Activated T-cell treated with anti-CD3 and anti-CD28 coated beads for 24 hours (primary cell): ENCODE results near the gene HOATZ.

Source experiments
- DNase-seq: peaks from one replicate; pipeline ENCODE4 v3.0.0-alpha.2; 2020; ENCODE audit warnings: low read depth

The HOATZ gene

DNA sequence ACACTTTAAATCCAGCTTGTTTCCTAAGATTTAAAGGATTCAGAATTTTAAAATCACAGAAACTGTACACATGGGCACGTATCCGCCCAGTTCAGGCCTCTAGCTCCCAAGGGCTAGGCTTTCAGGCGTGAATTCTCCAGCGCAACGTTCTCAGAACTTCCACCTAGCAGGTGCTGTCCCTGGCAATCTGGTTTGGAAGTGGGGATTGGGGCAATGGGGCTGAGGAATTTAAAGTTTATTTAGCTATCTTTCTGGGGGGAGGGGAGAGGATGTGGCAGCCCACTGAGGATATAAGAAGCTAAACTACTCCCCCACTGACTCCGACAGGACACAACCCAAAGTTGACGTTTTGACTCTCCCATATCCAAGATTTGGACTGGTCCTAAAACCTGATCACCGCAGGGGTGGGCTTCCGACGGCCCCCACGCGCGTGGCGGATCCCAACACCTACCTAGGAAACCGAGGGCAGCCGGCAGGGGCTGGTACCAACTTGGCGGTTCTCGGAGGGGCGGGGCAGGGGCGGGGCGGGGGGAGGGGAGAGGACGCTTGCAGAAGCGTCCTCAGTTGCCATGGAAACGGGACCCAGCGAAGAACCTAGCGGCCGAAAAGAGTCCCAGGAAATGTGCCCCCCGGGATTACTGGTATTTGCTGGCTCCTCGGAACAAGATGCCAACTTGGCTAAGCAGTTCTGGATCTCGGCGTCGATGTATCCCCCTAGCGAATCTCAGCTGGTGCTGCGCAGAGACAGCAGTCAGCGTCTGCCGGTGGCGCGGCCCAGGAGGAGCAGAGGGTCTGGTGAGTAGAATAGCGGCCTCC, at the start of gene HOATZ:
HOATZ (plus strand) TSS at position 563 of the 816 bp plus-strand sequence; CDS start at position 570, 7 bp downstream.
- no peak for DNase-seq

DNA sequence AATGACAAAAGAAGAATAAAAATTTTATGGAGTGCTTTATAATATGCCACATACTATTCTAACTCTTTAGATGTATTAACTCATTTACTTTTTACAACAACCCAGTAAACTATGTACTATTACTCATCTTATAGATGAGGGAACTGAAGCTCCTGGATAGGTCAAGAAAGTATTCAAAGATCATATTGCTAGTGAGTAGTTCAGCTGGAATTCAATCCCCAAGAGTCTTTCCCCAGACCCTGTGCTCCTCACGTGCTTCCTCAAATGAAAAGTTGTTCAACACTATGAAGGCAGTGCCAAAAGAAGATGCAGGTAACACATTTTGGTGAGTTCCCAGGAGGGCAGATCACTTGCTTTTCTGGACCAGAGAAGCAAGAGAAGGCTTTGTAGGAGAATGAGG, 49.2 kb upstream of the HOATZ start:
- no peak for DNase-seq

DNA sequence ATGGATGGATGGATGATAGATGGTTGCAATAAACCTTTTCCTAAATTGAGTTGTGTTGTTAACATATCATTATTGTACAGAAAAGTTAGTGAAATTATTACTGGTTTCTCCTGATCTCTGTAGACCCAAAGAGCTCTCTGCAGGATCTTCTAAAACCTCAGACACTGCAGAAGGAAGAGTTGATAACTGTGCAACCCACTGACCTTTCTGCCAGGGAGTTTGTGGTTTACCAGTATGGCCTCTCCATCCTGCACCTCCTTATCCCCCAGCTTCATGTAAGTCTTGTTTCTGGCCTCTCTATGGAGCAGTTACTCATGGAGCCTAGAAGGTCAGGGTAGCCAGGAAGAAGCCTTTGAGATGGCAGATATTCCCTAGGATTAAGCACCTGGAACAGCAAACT, 48.0 kb upstream of the HOATZ start:
- DNase-seq, result no peak

DNA sequence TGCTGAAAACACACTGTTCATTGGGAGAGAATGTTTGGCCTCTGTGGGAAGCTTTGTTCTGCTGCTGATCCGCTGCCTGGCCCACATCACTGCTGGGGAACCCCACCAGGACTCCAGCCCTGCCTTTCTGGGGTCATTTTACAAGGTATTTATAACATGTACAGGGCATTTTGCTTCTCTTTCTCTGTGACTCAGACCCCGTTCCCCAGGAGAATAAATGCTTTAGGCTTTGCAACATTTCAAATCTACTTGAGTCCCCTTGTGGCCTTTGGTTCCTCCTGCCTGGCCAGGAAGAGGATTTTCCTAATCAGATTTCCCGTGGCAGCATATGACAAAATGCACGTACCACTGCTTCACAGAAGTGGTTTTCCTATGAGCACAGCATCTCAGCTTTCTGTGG, 45.4 kb upstream of the HOATZ start:
- no peak for DNase-seq

DNA sequence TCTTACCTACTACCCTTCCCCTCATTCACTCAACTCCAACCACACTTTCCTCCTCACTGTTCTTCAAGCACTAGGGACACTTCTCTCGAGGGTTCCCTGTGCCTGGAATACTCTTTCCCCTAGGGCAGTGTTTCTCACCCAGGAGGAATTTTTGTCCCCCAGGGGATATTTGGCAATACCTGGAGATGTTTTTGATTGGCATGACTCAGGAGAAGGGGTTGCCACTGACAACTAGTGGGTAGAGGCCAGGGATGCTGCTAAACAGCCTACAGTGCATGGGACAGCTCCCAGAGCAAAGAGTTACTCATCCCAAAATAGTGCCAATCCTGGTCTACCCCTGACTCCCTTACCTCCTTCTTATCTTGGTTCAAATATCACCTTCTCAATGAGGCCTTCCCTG, 42.4 kb upstream of the HOATZ start:
- no peak for DNase-seq

DNA sequence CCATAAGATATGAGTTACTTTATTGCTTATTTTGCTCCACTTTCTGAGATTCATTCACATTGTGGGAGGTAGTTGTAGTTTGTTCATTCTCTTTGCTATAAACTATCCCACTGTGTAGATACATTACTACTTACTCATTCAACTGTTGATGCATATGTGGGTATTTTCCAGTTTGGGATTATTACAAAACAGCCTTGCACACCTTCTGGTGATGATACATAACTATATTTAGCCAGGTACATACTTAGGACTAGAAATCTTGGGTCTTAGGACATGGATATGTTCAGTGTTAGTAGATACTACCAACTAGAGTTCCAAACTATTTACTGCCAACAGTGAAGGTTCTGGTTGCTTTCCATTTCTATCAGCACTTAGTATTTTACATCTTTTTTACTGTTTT, 40.1 kb upstream of the HOATZ start:
- no peak for DNase-seq

DNA sequence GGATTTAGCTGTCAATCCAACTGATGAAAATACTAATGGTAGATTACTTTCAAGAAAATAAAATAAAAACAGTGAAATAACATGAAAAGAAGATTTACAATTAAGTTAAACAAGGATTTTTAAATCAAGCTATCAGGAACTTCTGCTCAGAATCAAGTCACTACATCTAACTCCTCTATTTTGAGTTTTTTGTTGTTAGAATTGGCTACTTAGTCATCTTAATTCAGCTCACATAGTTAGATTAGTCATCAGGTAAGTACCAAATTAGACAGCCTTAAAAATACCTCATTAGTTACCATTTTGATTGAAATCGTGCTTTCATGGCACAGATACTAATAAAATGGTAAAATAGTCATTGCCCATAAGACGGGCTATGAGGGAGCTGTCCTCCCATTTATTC, 38.2 kb upstream of the HOATZ start:
- no peak for DNase-seq

DNA sequence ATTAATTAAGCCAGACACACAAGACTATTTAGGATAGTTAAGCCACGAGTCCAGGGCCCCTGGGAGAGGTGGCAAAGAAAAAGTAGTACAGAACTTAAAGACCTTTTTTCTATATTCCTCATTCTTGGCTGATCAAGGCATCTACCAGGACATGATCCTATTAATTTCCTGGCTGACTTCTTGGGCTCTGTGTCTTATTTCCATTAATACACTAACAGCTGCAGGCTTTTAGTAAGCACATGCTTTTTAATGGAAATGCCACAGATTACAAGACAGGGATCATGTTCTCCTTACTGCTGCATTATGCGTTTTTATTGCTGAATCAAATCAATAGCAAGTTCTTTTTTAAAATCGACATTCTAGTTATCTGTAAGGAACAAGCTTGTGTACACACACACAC, 37.6 kb upstream of the HOATZ start:
- DNase-seq, result no peak

DNA sequence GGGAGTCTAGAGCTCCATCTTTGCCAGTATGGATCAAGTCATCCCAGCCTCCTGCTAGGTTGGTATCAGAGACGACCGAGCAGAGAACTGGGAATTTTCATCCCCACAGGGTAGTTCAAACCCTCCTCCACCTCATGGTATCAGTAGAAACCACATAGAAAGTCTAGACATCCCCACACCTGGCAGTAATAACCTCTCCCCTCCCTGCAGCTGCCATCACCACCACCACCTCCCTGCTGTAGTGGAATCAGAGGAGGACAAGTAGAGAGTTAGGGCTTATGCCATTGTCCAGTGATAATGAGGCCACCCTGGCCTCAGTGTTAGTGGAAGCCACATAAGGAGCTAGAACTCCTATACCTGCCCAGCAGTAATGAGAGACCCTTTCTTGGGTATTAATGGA, 36.7 kb upstream of the HOATZ start:
- DNase-seq, result no peak

DNA sequence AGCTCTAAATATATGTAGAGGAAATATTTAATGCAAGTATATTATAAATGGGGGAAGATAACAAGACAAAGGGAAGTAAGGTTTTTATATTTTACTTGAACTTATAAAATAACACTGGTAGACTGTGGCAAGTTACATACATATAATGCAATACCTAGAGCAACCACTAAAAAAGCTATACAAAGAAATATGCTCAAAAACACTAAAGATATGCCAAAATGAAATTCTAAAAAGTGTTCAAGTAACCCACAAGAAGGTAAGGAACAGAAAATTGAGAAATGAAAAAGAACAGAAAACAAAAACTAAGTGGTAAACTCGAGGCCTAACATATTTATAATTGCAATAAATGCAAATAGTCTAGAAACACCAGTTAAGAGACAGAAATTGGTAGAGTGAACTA, 34.9 kb upstream of the HOATZ start:
- no peak for DNase-seq

DNA sequence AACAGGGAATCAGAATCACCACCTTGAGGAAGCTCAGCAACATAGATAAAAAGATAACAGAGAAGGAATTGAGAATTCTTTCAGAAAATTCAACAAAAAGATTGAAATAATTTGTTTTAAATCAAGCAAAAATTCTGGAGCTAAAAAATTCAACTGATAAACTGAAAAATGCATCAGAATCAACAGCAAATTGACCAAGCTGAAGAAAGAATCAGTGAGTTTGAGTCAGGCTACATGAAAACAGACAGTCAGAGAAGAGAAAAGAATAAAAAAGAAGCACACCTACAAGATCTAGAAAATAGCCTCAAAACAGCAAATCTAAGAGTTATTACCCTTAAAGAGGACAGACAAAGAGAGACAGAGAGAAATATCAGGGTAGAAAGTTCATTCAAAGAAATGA, 31.1 kb upstream of the HOATZ start:
- no peak for DNase-seq

DNA sequence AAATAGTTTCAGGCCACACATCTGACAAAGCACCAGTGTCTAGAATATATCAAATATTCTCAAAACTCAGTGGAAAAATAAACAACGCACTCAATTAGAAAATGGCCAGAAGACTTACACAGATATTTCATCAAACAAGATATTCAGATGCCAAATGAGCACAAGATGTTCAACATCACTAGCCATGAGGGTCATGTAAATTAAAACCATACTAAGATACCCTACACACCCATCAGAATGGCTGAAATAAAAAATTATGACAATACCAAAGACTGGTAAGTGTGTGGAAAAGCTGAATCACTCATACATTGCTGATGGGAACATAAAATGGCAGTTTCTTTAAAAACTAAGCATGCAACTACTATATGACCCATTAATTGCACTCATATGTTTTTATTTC, 24.1 kb upstream of the HOATZ start:
- DNase-seq, result no peak

DNA sequence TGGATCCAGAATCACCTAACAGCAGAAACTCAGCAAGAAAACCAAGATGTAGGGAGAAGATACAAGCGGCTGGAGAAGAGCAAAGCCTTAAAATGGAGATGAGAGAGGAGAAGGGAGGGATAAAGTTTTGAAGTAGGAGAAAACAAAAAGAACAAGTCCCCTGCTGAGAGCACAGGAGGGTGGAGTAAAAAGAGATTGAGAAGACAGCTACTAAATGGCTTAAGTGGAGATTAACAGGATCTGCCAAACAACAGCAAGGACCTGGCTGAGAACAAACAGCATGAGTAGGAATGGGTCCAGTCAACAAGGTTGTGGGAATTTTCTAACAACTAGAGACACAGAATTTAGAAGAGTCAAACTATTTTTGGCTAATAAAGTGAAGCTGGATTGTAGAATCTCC, 20.5 kb upstream of the HOATZ start:
- no peak for DNase-seq

DNA sequence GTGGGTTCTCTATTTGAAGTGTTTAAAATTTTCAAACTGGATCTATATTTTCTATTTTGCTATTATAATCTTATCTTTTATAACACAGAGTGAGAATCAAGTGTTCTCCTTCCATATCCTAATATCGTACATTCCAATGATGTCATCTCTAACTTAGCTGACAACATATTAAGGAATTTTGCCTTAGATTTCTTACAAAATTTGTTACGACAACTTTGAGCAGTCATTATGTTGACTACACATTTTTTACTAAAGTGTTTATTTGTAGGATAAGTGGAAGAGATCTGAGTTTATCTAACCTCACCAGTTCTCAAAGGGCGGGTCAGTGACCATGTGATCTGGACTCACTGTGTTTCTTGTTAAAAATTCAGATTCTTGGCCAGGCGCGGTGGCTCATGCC, 15.1 kb upstream of the HOATZ start:
- DNase-seq, result no peak

DNA sequence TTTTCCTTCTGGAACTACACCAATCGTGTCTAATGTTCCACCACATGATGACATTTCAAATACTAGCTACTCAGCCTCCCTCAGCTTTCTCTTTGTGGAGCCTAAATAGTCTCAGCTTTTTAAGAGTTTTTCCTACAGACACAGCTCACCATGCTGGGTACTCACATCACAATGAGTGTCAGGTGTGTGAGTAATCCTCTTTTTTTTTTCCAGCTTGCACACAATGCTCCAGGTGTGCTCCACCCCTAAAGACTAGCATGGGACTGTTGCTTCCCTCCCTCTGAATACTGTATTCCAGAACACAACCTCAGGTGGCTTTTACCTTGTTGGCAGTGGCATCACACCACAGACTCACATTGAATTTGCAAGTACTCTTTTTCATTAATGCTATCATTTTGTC, 14.1 kb upstream of the HOATZ start:
- no peak for DNase-seq

DNA sequence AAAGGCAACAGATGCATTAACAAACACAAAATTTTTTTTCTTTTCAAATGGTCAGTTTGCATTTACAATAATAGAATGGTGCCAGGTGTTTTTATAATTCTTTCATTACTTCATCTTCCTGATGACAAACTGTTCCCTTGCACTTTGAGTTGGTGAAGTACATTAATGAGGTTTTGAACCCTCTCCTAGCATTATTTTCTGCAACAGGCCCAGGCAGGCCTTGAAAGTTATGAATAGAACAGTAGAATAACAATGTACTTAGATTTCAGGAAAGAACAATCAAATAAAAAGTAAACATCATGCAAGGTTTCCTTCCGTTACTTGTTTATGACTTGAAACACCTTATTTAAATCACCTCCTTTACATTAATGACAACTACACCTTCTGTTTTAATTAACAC, 12.0 kb upstream of the HOATZ start:
- DNase-seq, result no peak

DNA sequence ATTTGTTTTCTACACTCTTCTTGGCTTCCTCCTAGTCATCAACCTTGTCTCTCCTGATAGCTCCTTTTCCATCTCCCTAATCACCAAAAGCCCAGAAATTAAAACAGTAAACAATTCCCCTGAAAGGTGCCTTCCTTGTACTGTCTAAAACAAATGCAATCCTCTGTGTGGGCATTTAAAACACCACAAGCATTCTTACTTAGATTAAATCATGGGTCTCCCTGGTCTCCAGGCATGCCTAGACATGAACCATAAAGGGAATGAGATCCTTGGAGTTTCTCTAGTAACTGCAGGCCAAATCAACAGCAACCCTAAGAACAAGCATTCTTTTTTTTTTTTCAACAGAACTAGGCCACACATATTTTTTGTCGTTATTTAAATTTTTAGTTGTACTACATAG, 4.3 kb upstream of the HOATZ start:
- DNase-seq, result no peak

DNA sequence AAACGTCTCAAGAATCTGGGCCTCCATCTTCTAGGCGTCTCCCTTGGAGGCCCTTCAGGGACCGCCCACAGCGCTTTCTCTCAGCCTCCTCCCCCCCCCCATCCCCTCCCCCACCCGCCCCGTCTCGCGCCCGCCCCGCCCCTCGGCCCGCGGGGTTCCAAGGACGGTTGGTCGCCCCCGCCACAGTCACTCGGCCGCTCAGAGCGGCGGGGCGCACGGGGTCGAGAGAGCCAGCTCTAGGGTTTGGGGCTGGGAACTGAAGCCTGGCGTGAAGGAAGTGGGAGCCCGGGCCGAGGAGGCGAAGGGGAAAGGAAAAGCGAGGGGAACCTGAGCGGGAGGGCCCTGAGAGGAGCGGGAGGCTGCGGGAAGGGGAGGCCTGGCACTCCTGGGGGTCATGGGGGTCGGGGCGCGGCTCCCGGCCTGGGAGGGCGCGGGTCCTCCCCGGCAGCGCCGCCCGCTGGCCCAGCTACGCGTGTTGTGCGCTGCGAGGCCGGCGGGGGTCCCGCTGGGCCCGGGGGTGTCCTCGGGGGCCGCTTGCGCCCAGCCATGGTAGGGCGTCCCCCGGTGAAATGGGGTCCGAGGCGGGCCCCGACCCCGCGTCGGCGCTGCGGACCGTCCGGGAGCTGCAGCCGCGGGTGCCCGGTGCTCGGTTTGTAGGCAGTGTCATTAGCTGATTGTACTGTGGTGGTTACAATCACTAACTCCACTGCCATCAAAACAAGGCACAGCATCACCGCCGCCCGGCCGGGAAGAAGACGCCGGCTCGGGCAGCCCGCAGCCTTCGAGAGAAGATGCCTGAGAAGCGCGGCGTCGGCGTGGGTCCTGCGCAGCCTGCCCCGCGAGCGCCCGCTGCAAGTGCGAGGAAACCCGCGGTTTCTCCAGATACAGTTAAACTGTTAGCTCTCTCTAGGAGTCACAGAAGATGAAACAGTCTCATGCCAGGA, 2.0 kb upstream of the HOATZ start, which contains the start of gene BTG4:
BTG4 (minus strand) TSS at position 91 of the 944 bp plus-strand sequence. CDS start 13,610 bp downstream, outside the sequence.
- no peak for DNase-seq

DNA sequence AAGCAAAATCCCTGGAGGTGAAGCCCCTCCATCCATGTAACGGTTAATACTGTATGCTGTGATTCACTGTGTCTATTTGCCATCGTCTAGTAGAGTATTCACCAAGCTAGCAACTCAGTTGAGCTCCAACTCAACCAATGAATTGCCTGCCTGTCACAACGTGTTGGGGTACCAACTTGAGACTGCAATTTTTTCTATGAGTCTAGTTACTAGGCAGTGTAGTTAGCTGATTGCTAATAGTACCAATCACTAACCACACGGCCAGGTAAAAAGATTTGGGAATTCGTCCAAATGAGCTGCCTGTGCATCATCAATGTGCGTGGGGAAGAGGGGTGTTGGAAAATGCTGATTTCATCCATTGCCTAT, 1.4 kb upstream of the HOATZ start:
- no peak for DNase-seq

DNA sequence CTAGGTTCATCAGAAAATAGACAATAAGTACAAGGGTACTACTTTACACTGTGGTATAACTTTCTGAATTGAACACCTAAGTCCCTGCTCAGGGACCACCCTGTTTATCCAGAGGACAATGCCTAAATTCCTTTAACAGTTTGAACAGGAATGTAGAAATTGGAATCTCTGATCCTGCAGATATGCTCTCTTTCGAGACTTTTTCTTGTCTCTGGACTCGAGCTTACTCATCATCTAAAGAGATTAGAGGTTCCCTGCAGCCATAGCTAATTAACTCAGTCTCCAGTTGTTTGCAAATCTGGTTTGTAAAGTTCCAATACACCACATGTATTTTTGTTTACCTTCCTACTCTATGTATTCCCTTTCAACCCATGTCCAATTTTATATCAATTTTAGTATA, 1.0 kb downstream of the HOATZ start:
- no peak for DNase-seq

DNA sequence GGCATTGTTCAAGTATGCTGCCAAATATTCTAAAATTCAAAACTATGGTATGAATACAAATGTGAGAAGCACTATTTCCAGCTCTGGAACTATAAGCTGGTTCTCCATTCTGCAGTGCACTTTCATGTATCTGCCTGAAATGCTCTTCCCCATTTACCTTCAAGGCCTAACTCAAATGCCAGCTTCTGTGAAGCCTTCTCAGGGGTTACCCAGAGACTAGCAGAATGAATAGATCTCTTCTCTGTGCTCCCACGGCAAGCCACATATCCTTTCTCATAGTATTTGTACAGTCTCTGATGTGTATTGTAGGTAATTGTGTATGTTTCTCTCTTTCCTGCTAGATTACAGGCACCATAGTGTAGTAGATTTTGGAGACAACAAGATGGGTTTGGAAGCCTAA, 4.1 kb downstream of the HOATZ start:
- DNase-seq, result no peak

DNA sequence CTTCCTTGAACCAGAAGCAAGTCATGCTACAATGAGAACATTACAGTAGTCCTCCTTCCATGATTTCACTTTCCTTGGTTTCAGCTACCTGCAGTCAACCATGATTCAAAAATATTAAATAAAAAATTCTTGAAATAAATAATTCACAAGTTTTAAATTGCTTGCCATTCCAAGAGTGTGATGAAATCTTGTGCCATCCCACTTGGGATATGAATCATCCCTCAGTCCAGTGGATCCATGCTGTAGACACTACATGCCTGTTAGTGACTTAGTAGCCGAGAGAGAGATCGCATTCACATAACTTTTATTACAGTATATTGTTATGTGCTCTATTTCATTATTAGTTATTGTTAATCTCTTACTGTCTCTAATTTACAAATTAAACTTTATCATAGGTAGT, 6.0 kb downstream of the HOATZ start:
- no peak for DNase-seq

DNA sequence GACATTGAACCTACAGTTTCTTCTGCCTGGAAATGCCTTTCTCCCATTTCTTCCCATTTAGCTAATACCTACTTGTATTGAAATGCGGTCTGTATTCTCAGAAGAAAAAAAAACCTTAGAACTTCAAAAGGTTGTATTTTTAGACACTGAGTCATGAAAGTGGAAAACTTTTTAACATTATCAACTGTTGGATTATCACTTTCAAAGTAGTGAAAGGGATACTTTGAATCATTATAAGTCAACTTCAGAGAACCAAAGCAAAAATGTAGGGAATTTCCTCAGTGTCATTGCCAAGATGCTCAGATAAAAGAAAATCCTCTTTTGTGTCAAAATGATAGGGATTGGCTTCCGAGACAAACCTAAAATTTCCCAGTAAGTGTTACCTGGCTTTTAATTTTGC, 6.6 kb downstream of the HOATZ start:
- no peak for DNase-seq
